Cardiac muscle cell (in vitro differentiated cells and primary cell): ENCODE measurements around the gene KRT74. TPM values are rescaled to one million over a fixed set of nuclear protein-coding genes. Genes with fewer than 3 reads are reported as not detected.

Experiments
- DNase-seq, 2 donors: peaks; one replicate each; pipeline versions ENCODE4 v3.0.0 to v3.0.0-alpha.2; 2010 to 2017; ENCODE audit warnings: low read depth in 1 of 2, low spot score in 1 of 2
- H3K27ac ChIP-seq: fragments of 200-600 bp; sonication (generic); 2 replicates; pipeline ENCODE4 v1.5.1; 2016
- H3K27me3 ChIP-seq: fragments of 200-600 bp; sonication (generic); 2 replicates; pipeline ENCODE4 v1.6.0; 2016; ENCODE audit warnings: control low read depth
- H3K36me3 ChIP-seq: fragments of 200-600 bp; sonication (generic); 2 replicates; pipeline ENCODE4 v1.5.1; 2016; ENCODE audit warnings: control low read depth
- H3K4me1 ChIP-seq: fragments of 200-600 bp; sonication (generic); 2 replicates; pipeline ENCODE4 v1.8.1; 2017; ENCODE audit warnings: low read depth, mild to moderate bottlenecking, mixed run types
- H3K4me3 ChIP-seq: fragments of 200-600 bp; sonication (generic); 2 replicates; pipeline ENCODE4 v1.5.1; 2016; ENCODE audit warnings: mild to moderate bottlenecking
- H3K9me3 ChIP-seq: fragments of 200-600 bp; sonication (generic); 2 replicates; pipeline ENCODE4 v1.5.1; 2017; ENCODE audit warnings: low read depth, mild to moderate bottlenecking, control low read depth
- polyA plus RNA-seq: library from polyadenylated mRNA; unstranded; fragments of >200 nt; fragmentation: Nextera tagmentation; extraction: Ambion mirVana; gene quantifications from 2 replicates; pipeline ENCODE4 v1.2.1, GENCODE V29; 2016
- total RNA-seq: library from RNA; depleted of rRNA; stranded (reverse); fragments of >200 nt; gene quantifications from 2 replicates; pipeline ENCODE4 v1.2.3, GENCODE V29; 2016
- TF ChIP-seq, protein P1 (sequence below): IDR thresholded peaks from 2 replicates; pipeline ENCODE4 v1.5.1; 2012; ENCODE audit warnings: low read depth, mild to moderate bottlenecking, low read length

KRT74 gene
- total and polyA plus RNA-seq, 2 experiments from 2014 or later = not detected

DNA sequence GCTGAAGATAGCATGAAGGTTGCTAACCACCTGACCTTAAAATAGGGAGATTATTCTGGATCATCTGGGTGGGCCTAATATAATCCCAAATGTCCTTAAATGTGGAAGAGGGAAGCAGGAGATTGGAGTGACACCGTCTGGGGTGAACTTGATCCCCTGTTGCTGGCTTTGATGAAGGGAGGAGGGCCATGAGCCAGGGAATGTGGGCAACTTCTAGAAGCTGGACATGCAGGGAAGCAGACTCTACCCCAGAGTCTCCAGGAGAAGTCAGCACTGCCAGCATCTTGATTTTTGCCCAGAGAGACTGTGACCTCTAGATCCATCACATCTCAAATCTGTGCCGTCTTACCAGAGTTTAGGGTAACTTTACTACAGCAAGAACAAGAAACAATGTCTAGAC lies 44.2 kb downstream of the KRT74 start:
- TF ChIP-seq, protein P1, sequence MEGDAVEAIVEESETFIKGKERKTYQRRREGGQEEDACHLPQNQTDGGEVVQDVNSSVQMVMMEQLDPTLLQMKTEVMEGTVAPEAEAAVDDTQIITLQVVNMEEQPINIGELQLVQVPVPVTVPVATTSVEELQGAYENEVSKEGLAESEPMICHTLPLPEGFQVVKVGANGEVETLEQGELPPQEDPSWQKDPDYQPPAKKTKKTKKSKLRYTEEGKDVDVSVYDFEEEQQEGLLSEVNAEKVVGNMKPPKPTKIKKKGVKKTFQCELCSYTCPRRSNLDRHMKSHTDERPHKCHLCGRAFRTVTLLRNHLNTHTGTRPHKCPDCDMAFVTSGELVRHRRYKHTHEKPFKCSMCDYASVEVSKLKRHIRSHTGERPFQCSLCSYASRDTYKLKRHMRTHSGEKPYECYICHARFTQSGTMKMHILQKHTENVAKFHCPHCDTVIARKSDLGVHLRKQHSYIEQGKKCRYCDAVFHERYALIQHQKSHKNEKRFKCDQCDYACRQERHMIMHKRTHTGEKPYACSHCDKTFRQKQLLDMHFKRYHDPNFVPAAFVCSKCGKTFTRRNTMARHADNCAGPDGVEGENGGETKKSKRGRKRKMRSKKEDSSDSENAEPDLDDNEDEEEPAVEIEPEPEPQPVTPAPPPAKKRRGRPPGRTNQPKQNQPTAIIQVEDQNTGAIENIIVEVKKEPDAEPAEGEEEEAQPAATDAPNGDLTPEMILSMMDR = no peak
- Histone ChIP-seq H3K4me1 (no peaks in the 10 kb centered on the region), H3K36me3 (no peaks in the 10 kb centered on the region), H3K9me3 (no peaks in the 10 kb centered on the region), H3K27me3 (no peaks in the 10 kb centered on the region), H3K27ac (no peak overlapping the region), H3K4me3 (no peak overlapping the region)
- no peak for DNase-seq

DNA sequence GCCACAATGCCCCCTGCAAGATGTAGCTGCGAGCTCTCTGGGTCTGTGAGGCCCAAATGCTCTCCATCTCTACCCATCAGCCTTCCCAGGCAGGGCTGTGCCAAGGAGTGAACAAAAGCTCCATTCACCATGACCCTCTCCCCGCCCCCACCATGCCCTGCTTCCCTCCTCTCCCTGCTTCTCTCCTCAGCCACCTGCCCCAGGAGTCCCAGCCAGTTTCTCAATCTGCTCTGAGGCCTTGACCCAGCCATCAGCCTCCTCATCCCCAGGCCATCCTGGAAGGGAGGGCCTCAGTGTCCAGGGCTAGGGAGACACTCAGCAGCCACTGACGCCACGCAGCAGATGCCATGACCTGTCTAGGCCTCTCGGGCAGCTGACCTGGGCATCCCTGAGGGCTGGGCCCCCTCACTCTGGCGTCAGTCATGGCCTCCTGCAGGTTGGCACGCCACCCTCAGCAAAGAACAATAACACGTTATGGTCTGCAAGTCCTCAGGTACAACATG lies 45.0 kb downstream of the KRT74 start:
- TF ChIP-seq, protein P1 = no peak
- H3K9me3 ChIP-seq = no peaks in the 10 kb centered on the region
- no peaks in the 10 kb centered on the region for H3K4me1 ChIP-seq
- no peaks in the 10 kb centered on the region for H3K36me3 ChIP-seq
- no peak overlapping the region for H3K4me3 ChIP-seq
- no peaks in the 10 kb centered on the region for H3K27me3 ChIP-seq
- no peak for DNase-seq
- no peak overlapping the region for H3K27ac ChIP-seq

DNA sequence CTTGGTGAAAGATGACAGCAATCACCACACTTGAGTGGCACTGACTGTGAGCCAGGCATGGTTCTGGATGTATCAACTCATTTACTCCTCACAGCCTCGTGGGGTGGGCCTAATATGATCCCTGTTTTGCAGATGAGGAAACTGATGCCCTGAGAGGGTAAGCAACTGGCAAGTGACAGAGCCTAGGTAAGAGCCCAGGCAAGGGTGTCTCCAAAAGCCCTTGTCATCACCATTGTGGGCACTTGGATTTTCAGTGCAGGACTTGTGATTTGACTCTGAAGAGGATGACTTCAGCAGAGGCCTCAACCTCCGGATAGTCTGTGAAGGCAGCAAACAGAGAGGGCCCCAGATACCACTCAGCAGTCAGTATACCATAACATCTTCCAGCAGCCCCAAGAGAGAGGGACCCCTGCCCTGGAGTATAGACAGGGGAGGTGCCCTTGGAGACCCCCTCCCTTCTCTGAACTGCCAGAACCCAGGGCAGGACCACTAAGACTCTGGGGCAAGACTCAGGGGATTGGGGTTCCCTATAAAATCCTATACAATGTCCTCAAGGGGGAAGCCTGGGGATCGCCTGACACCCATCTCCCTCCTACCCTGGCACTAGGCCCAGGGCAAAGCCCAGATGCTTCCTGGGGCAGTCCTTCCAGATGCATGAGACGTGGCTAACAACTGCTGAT lies 46.4 kb downstream of the KRT74 start:
- DNase-seq = no peak
- no peaks in the 10 kb centered on the region for H3K9me3 ChIP-seq

DNA sequence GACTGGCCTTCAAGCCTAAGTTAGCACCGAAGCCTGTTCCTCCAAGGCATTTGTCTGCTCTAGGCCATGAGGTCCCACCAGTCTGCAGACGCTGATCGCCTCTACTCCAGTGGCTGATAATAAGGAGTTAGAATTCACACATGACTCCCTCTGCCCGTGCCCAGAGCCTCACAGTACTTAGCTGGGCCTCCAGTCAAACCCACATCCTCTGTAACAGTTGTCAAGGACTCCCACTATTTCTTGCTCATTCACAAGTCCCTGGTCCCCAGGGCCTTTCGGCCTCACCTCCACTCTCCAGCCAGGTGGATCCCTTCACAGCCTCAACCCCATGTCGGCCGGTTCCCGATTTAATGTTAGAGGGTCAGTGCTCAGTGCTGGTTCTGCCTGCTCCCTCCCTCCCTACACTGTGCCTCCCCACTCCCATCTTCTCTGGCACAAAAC lies 47.1 kb downstream of the KRT74 start:
- DNase-seq = no peak
- Histone ChIP-seq H3K4me3 (no peak overlapping the region), H3K36me3 (no peaks in the 10 kb centered on the region), H3K27ac (no peak overlapping the region), H3K27me3 (no peaks in the 10 kb centered on the region), H3K4me1 (no peaks in the 10 kb centered on the region), H3K9me3 (no peaks in the 10 kb centered on the region)
- TF ChIP-seq, protein P1 = no peak

More for the DNA sequence above, 46.4 kb downstream of the KRT74 start:
- Histone ChIP-seq H3K36me3 (no peaks in the 10 kb centered on the region), H3K4me3 (no peak overlapping the region), H3K27ac (no peak overlapping the region), H3K4me1 (no peaks in the 10 kb centered on the region), H3K27me3 (no peaks in the 10 kb centered on the region)
- TF ChIP-seq, protein P1 = no peak

DNA sequence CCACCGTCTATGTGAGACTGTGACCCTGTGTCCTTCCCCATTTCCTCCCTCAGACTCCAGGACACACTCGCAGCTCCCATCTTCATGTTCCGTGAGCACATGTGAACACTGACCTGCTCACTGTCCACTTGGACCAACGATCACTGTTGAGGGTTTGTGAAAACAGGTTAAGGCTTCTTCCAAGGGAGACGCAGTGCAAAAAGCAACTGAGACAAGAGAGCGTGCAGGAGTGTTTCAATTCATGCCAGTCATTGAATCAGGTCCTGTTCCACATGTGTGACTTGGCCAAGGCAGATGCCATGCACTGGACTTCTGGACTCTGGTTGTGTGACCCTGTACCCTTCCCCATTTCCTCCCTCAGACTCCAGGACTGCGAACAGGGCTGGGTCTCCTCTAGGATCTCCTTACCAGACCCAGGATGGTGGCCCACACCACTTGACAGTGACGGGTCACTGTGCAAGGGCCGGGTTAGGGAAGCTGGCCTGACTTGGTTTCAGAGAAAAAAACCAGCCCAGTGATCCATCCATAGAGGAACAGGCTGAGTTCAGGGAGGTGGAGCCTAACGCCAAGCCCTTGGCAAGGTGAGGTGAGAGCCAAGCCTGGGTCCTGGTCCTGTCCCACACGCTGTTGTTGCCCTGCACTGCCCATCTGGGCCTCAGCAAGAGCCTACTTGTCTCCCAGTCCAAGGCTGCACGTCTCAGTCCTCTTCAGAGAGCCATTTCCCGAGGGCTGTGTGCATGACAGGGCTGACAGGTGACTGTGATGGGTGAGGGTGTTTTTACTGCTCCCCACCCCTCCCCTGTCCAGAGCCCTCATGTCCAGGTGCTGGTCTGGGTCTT lies 47.8 kb downstream of the KRT74 start:
- DNase-seq = no peak

More for the DNA sequence above, 47.8 kb downstream of the KRT74 start:
- no peak overlapping the region for H3K4me3 ChIP-seq
- no peak overlapping the region for H3K27ac ChIP-seq
- TF ChIP-seq, protein P1 = no peak
- no peaks in the 10 kb centered on the region for H3K4me1 ChIP-seq
- no peaks in the 10 kb centered on the region for H3K36me3 ChIP-seq
- H3K27me3 ChIP-seq = no peaks in the 10 kb centered on the region
- no peaks in the 10 kb centered on the region for H3K9me3 ChIP-seq
